ENCODE results near the gene PRKCA.
A peak's percentile ranks its signal among the peaks of the same experiment; 100 is the strongest.

The PRKCA gene

GRCh38 chr17:66430846-66431795, 128.7 kb downstream of the PRKCA start:
- peaks cover 10% of the 10 kb centered on the region for H3K4me1 ChIP-seq
- no peaks in the 10 kb centered on the region for H3K36me3 ChIP-seq
- no peaks in the 10 kb centered on the region for H3K27me3 ChIP-seq
- no peak for TF ChIP-seq CTCF (IDR thresholded peaks at IDR 0.05; ENCODE audit: low read depth, low read length)
- no peak overlapping the region for H3K4me3 ChIP-seq (ENCODE audit: low read depth, low read length)
- H3K9me3 ChIP-seq: no peaks in the 10 kb centered on the region
- DNase-seq: no peak

GRCh38 chr17:66431910-66432309, 129.5 kb downstream of the PRKCA start:
- no peak for DNase-seq
- Histone ChIP-seq H3K4me1 (peaks cover 10% of the 10 kb centered on the region), H3K36me3 (no peaks in the 10 kb centered on the region), H3K9me3 (no peaks in the 10 kb centered on the region), H3K27me3 (no peaks in the 10 kb centered on the region), H3K4me3 (ENCODE audit: low read depth, low read length) (no peak overlapping the region)
- no peak for TF ChIP-seq CTCF (IDR thresholded peaks at IDR 0.05; ENCODE audit: low read depth, low read length)

GRCh38 chr17:66432411-66432957, 130.1 kb downstream of the PRKCA start:
- Histone ChIP-seq H3K4me1 (peaks cover 10% of the 10 kb centered on the region), H3K9me3 (no peaks in the 10 kb centered on the region), H3K27me3 (no peaks in the 10 kb centered on the region), H3K36me3 (no peaks in the 10 kb centered on the region), H3K4me3 (ENCODE audit: low read depth, low read length) (no peak overlapping the region)
- DNase-seq: no peak
- TF ChIP-seq CTCF (IDR thresholded peaks at IDR 0.05; ENCODE audit: low read depth, low read length): no peak

- TF ChIP-seq CTCF (IDR thresholded peaks at IDR 0.05; ENCODE audit: low read depth, low read length): no peak
- H3K9me3 ChIP-seq: no peaks in the 10 kb centered on the region
- DNase-seq: peak; percentile 86
- H3K36me3 ChIP-seq: no peaks in the 10 kb centered on the region
- H3K4me1 ChIP-seq: peaks cover 10% of the 10 kb centered on the region
- H3K4me3 ChIP-seq (ENCODE audit: low read depth, low read length): no peak overlapping the region
- H3K27me3 ChIP-seq: no peaks in the 10 kb centered on the region
Measured at GRCh38 chr17:66432996-66433551, 130.7 kb downstream of the PRKCA start.

- Histone ChIP-seq H3K9me3 (no peaks in the 10 kb centered on the region), H3K4me3 (ENCODE audit: low read depth, low read length) (no peak overlapping the region), H3K36me3 (no peaks in the 10 kb centered on the region), H3K27me3 (no peaks in the 10 kb centered on the region), H3K4me1 (peaks cover 10% of the 10 kb centered on the region)
- no peak for DNase-seq
- TF ChIP-seq CTCF (IDR thresholded peaks at IDR 0.05; ENCODE audit: low read depth, low read length): no peak
Measured at GRCh38 chr17:66435182-66435581, 132.8 kb downstream of the PRKCA start.

- no peak overlapping the region for H3K4me3 ChIP-seq (ENCODE audit: low read depth, low read length)
- no peaks in the 10 kb centered on the region for H3K9me3 ChIP-seq
- H3K4me1 ChIP-seq: peaks cover 10% of the 10 kb centered on the region
- H3K36me3 ChIP-seq: no peaks in the 10 kb centered on the region
- no peak for DNase-seq
- TF ChIP-seq CTCF (IDR thresholded peaks at IDR 0.05; ENCODE audit: low read depth, low read length): no peak
- no peaks in the 10 kb centered on the region for H3K27me3 ChIP-seq
Measured at GRCh38 chr17:66436631-66437030, 134.2 kb downstream of the PRKCA start.
